Measurements from ENCODE around the gene MOGAT2.

Gene MOGAT2

GRCh38 chr11:75781296-75781695, 63.7 kb downstream of the MOGAT2 start:
- no peak for DNase-seq

- DNase-seq: no peak
Observed at GRCh38 chr11:75781831-75782230, 64.2 kb downstream of the MOGAT2 start.

Data from NCI-H1417 (cell line).